NT2/D1 (cell line): ENCODE measurements around the gene FAM187B.

Experiments used
- DNase-seq: peaks from one replicate; pipeline ENCODE4 v3.0.0-alpha.2; 2011; ENCODE audit warnings: low read depth, low spot score
- H3K27me3 ChIP-seq: 2 replicates; pipeline ENCODE4 v1.6.0; 2011; ENCODE audit warnings: mild to moderate bottlenecking; ENCODE audit not compliant: insufficient read length, insufficient read depth
- H3K36me3 ChIP-seq: 2 replicates; pipeline ENCODE4 v1.6.1; 2011; ENCODE audit warnings: mild to moderate bottlenecking, low read length, mixed read lengths; ENCODE audit not compliant: insufficient read depth, insufficient read length
- H3K4me1 ChIP-seq: 2 replicates; pipeline ENCODE4 v1.5.1; 2011; ENCODE audit not compliant: insufficient read depth, insufficient read length
- H3K4me3 ChIP-seq: 2 replicates; pipeline ENCODE4 v1.5.1; 2011; ENCODE audit warnings: low read depth; ENCODE audit not compliant: insufficient read length
- H3K9ac ChIP-seq: 2 replicates; pipeline ENCODE4 v1.6.0; 2011; ENCODE audit warnings: low read depth; ENCODE audit not compliant: insufficient read length
- H3K9me3 ChIP-seq: 2 replicates; pipeline ENCODE4 v1.5.1; 2011; ENCODE audit warnings: mild to moderate bottlenecking, low read length; ENCODE audit not compliant: insufficient read depth
- SUZ12 ChIP-seq: IDR thresholded peaks from 2 replicates; pipeline ENCODE4 v1.6.1; 2011; ENCODE audit not compliant: insufficient read length, insufficient read depth; ENCODE audit errors: extremely low read depth
- YY1 ChIP-seq: IDR thresholded peaks from 2 replicates; pipeline ENCODE4 v1.6.1; 2011; ENCODE audit not compliant: insufficient read length, insufficient read depth
- ZNF274 ChIP-seq: IDR thresholded peaks from 2 replicates; pipeline ENCODE4 v1.6.1; 2011; ENCODE audit warnings: mild to moderate bottlenecking, low read depth, low read length

The FAM187B gene

DNA sequence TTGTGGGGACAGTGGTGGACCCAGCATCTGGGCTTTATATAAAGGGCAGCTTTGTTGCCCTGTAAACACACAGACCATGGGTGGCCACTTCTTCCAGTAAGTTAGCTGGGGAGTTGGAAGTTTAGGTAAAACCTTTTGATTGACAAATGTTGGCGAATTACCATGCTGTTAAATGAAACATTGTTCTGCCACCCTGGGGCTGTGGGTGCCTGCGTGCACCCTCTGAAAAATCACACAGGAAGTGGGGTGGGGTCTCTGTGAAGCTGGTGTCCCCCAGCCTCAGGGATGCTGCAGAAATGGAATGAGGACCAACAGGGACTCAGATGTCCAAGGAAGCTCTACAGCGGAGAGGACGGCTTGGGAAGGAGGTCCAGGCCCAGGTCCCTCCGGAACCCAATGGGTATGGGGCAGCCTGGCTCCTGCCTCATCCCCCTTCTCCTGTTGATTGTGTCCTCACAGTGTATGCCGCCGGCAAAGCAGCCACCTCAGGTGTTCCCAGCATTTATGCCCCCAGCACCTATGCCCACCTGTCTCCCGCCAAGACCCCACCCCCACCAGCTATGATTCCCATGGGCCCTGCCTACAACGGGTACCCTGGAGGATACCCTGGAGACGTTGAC, 37.5 kb upstream of the FAM187B start:
- Histone ChIP-seq H3K4me3 (no peak overlapping the region), H3K9me3 (no peaks in the 10 kb centered on the region), H3K9ac (no peak overlapping the region), H3K4me1 (peaks cover 17% of the 10 kb centered on the region), H3K27me3 (no peaks in the 10 kb centered on the region), H3K36me3 (peaks cover 42% of the 10 kb centered on the region)
- TF ChIP-seq ZNF274, result no peak
- TF ChIP-seq YY1, result no peak
- TF ChIP-seq SUZ12, result no peak
- DNase-seq, result no peak

DNA sequence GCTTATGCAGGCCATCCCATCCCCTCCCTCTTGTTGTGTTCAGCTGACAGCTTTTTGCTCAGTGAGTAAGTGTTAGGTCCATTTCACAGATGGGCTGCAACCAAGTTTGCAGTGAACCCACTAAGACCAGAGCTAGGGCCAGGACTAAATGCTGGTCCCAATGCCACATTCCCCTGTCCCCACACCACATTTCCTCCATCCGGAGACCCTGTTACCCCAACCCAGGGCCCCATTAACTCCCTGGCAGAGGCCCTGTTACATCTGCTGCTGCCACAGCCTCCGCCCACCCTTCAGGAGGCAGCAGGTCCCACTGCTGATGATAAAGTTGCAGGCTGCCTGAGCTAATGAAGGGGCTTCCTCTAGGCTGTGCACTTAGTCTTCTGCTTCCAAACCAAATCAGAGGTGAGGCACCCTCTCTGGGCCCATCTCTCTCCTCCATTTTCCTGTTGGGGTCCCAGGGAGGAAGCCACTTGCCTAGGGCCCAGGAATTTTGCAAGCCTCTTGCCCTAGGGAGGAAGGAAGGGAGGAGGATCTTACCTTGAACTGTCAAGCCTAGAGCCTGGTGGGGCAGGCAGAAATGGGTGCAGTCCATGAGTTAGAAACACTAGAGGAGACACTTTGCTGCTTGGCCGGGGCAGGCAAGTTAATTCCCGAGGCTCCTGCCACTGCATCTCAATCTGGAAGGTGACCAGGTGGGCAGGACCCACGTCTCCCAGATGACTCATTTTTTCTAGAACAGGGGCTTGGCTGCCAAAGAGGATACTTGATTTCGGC, 36.8 kb upstream of the FAM187B start:
- DNase-seq, result no peak
- Histone ChIP-seq H3K4me3 (no peak overlapping the region), H3K27me3 (no peaks in the 10 kb centered on the region), H3K9ac (no peak overlapping the region), H3K36me3 (peaks cover 38% of the 10 kb centered on the region), H3K4me1 (peaks cover 17% of the 10 kb centered on the region), H3K9me3 (no peaks in the 10 kb centered on the region)
- TF ChIP-seq YY1, result no peak
- TF ChIP-seq SUZ12, result no peak
- TF ChIP-seq ZNF274, result no peak

DNA sequence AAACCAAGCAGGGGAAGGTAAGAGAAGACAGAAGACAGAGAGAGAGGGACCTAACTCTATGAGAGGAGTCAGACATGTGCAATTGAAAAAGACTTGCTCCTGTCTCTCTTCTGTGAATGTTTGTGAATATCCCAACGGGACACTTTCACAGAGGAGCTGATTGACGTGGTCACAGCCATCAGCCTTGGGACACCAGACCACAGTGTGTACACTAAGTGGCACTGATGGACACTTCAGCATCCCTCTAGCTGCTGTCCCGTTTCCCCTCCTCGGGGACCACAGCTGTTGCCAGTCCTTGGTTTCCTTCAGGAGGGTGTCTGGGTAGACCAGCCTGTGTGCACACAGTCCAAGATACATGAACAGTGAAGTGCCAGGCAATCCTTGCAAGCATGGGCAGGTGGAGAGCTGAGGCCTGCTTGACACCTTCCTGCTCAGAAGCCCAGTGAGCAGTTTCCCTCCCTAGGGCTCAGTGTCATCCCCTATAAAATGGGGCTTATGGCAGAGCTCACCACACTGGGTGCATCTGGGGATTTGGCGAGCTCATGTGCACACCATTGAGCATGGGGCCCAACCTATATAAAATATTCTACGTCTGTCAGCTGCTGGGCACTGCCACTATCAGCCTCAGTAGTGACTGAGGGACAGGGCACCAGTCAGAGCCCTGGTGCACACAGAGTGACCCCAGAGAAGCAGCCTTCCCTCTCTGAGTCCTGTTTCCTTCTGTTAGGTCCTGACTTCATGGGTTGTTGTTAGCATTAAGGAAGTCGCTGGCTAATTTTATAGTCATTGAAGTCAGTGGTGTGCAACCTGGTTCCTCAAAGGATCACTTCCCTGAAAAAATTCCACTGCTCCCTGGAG, 36.0 kb upstream of the FAM187B start:
- Histone ChIP-seq H3K9ac (no peak overlapping the region), H3K36me3 (peaks cover 39% of the 10 kb centered on the region), H3K9me3 (no peaks in the 10 kb centered on the region), H3K4me1 (peaks cover 17% of the 10 kb centered on the region), H3K27me3 (no peaks in the 10 kb centered on the region), H3K4me3 (no peak overlapping the region)
- TF ChIP-seq ZNF274 (no peak), SUZ12 (no peak), YY1 (no peak)
- DNase-seq, result no peak

DNA sequence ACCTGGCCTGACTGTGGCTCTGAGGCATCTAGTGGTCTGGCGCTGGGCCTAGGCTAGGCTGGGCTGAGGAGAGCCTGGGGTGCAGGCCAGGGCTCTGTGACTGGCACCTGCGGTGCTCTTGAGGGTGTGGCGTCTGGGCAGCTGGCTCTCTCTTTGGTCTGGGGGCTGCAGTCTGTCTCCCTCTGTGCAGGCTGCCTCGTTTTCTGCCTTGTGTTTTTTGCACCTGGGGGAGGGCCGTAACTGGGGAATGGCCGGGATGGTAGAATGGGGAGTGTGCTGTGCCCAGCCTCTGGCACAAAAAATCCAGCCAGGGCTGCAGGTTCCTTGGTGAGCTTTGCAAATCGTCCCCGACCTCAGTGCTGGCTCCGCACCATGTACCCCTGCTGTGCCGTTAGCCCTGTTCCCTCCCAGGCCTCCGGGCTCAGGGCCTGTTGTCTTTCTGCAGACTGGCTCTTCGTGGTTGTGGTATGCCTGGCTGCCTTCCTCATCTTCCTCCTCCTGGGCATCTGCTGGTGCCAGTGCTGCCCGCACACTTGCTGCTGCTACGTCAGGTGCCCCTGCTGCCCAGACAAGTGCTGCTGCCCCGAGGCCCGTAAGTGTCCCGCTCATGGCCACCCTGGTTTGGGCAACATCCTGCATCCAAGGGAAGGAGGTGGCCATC, 33.7 kb upstream of the FAM187B start:
- Histone ChIP-seq H3K9me3 (no peaks in the 10 kb centered on the region), H3K4me1 (peaks cover 19% of the 10 kb centered on the region), H3K4me3 (no peak overlapping the region), H3K9ac (no peak overlapping the region), H3K36me3 (peaks cover 50% of the 10 kb centered on the region), H3K27me3 (no peaks in the 10 kb centered on the region)
- DNase-seq, result no peak
- TF ChIP-seq ZNF274 (no peak), SUZ12 (no peak), YY1 (no peak)

DNA sequence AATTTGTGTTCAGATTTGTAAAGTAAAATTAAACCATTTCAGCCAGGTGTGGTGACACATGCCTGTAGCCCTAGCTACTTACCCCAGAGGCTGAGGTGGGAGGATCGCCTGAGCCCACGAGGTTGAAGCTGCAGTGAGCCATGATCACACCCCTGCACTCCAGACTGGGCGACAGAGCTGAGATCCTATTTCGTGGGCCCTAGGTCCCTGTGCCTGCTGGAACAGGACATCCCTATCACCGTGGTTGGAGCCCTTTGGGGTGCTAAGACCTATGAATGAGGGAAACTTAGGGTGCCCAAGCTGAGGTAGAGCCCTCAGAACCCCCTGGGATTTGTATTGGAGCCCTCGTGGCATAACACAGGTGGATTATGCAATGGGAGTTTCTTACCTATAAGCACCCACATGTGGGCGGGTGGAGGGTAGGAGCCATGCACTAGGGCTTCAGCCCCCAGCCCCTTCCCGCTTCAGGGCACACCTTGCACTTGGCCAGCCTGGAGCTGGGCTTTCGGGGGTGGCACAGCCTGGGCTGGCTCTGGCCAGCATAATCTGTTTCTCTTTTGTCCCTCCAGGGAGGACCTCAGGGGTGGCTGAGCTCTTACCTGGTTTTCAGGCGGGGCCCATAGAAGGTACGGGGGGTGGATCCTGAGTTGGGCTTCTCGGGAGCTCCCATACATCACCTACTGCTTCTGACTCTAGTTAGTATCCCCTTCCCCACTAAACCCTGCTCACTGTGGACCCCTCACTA, 33.0 kb upstream of the FAM187B start:
- no peak for DNase-seq
- H3K9ac ChIP-seq, result no peak overlapping the region
- TF ChIP-seq SUZ12 (no peak), ZNF274 (no peak)
- no peaks in the 10 kb centered on the region for H3K27me3 ChIP-seq
- peaks cover 17% of the 10 kb centered on the region for H3K4me1 ChIP-seq
- H3K9me3 ChIP-seq, result no peaks in the 10 kb centered on the region
- H3K36me3 ChIP-seq, result peaks cover 47% of the 10 kb centered on the region
- no peak overlapping the region for H3K4me3 ChIP-seq

DNA sequence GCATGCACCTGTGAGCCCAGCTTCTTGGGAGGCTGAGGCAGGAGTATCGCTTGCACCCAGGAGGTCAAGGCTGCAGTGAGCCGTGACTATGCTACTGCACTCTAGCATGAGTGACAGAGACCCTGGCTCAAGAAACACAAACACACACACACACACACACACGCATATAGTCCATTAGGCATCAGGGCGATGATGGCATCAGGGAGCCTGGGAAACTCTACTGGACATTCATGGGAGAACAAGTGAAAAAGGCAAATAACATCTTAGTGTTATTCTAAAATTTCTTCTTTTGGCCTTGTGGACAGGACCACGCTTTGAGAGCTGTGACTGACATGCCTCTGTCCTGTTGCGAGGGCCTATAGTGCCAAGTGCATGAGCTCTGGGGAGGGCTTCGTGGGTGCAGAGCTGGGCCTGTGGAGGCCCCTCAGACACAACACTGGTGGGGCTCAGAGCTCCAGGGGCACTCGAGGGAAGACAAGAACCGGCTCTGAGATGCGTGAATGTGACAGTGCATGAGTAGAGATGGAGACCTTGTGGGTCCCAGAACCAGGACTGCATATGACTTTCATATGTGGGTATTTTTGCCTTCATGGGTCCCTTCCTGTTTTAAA, 32.3 kb upstream of the FAM187B start:
- DNase-seq, result no peak
- Histone ChIP-seq H3K9me3 (no peaks in the 10 kb centered on the region), H3K36me3 (peaks cover 39% of the 10 kb centered on the region), H3K4me3 (no peak overlapping the region), H3K27me3 (no peaks in the 10 kb centered on the region), H3K9ac (no peak overlapping the region), H3K4me1 (peaks cover 15% of the 10 kb centered on the region)
- no peak for TF ChIP-seq SUZ12
- TF ChIP-seq ZNF274, result no peak
- no peak for TF ChIP-seq YY1
